Testis (tissue), 3 donors: ENCODE results near the gene OCA2. TPM values are rescaled to one million over a fixed set of nuclear protein-coding genes. Genes with fewer than 3 reads are reported as not detected.
A peak's percentile ranks its signal among the peaks of the same experiment; 100 is the strongest.

ENCODE experiments used
- DNase-seq: peaks from one replicate; pipeline ENCODE4 v3.0.0-alpha.2; 2019
- H3K27ac ChIP-seq, 2 donors: fragments of 200-600 bp; sonication (generic); one replicate each; pipeline ENCODE4 v1.5.1; 2019
- H3K27me3 ChIP-seq: fragments of 200-600 bp; sonication (generic); one replicate; pipeline ENCODE4 v1.5.1; 2019
- H3K36me3 ChIP-seq: fragments of 200-600 bp; sonication (generic); one replicate; pipeline ENCODE4 v1.5.1; 2017; ENCODE audit warnings: low read depth; ENCODE audit errors: missing control alignments
- H3K4me1 ChIP-seq: fragments of 200-600 bp; sonication (generic); one replicate; pipeline ENCODE4 v1.5.1; 2019
- H3K4me3 ChIP-seq, 2 donors: fragments of 200-600 bp; sonication (generic); one replicate each; pipeline ENCODE4 v1.5.1; 2017 to 2019
- H3K9me3 ChIP-seq: fragments of 200-600 bp; sonication (generic); one replicate; pipeline ENCODE4 v1.5.1; 2017
- POLR2A ChIP-seq: fragments of 450-650 bp; IDR thresholded peaks from one replicate; pipeline ENCODE4 v1.6.1; 2017; ENCODE audit warnings: antibody characterized with exemption, mild to moderate bottlenecking, moderate library complexity
- WGBS, 2 donors: methylation state at CpG; one replicate each; pipeline ENCODE4 v1.1.5; 2018; 5-methylcytosine and 5-hydroxymethylcytosine counted together
- intact Hi-C: fragments of 100-400 bp; cut with DNase I; formaldehyde crosslinking; loops from one replicate; pipeline ENCODE4 v1.15.1; 2023; ENCODE audit warnings: low total_unique reads
- polyA plus RNA-seq: library from polyadenylated mRNA; stranded (reverse); fragments of 350-450 nt; fragmentation: Illumina TruSeq; extraction: RNeasy Lipid Tissue Mini Kit (QIAGEN cat#74804); gene quantifications from one replicate; pipeline ENCODE4 v1.2.3, GENCODE V29; 2014; ENCODE audit warnings: low read depth, low replicate concordance; ENCODE audit not compliant: insufficient read depth
- total RNA-seq, 2 donors: library from RNA; depleted of rRNA; stranded (reverse); fragments of >200 nt; gene quantifications; one replicate each; pipeline ENCODE4 v1.2.3, GENCODE V29; 2016
- TF ChIP-seq, protein P1 (sequence below), 3 experiments: fragments of 450-650 bp in 2 of 3; fragments of 200-600 bp in 1 of 3; sonication (generic) in 1 of 3; IDR thresholded peaks; one replicate each; pipeline ENCODE4 v1.5.1; 2016 to 2019; ENCODE audit warnings: antibody characterized with exemption in 3 of 3, mild to moderate bottlenecking in 2 of 3, moderate library complexity in 1 of 3

OCA2 gene
- total and polyA plus RNA-seq, 3 donors from 2014 or later: 2.6 to 7.2 (median 4.5) TPM

DNA sequence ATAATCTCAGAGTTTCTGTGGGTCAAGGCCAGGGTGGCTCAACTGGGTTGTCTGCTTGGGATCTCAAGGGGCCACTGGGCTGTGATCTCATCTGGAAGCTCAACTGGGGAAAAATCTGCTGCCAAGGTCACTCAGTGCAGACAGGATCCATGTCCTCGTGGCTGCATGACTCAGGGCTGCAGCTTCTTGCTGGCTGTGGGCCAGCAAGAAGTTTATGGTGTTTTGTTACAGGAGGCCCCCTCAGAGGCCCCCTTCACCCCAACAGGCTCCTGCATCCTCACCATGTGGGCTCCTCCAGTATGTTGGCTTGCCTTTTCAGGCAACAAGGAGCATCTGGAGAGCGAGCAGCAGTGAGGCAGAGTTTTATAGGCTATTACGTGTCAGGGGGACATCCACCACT, 14.6 kb downstream of the OCA2 start:
- Histone ChIP-seq H3K36me3 (no peaks in the 10 kb centered on the region), H3K4me1 (no peaks in the 10 kb centered on the region), H3K27ac (no peak overlapping the region), H3K9me3 (no peaks in the 10 kb centered on the region), H3K4me3 (no peak overlapping the region), H3K27me3 (no peaks in the 10 kb centered on the region)
- no peak for DNase-seq
- TF ChIP-seq, protein P1, sequence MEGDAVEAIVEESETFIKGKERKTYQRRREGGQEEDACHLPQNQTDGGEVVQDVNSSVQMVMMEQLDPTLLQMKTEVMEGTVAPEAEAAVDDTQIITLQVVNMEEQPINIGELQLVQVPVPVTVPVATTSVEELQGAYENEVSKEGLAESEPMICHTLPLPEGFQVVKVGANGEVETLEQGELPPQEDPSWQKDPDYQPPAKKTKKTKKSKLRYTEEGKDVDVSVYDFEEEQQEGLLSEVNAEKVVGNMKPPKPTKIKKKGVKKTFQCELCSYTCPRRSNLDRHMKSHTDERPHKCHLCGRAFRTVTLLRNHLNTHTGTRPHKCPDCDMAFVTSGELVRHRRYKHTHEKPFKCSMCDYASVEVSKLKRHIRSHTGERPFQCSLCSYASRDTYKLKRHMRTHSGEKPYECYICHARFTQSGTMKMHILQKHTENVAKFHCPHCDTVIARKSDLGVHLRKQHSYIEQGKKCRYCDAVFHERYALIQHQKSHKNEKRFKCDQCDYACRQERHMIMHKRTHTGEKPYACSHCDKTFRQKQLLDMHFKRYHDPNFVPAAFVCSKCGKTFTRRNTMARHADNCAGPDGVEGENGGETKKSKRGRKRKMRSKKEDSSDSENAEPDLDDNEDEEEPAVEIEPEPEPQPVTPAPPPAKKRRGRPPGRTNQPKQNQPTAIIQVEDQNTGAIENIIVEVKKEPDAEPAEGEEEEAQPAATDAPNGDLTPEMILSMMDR (IDR thresholded peaks at IDR 0.05): no peak
- TF ChIP-seq POLR2A: no peak
- 38 to 72% methylated on average over 1 to 3 of the region's 3 CpGs for WGBS, 2 donors
- intact Hi-C loops: no loop called here

GRCh38 chr15:28082891-28083684, 16.0 kb downstream of the OCA2 start:
- Histone ChIP-seq H3K4me3 (no peak overlapping the region), H3K27me3 (no peaks in the 10 kb centered on the region), H3K36me3 (no peaks in the 10 kb centered on the region), H3K9me3 (no peaks in the 10 kb centered on the region), H3K27ac (no peak overlapping the region), H3K4me1 (no peaks in the 10 kb centered on the region)
- 80% methylated on average over 11 of the region's 11 CpGs for WGBS, 2 donors
- intact Hi-C loops: no loop called here
- no peak for TF ChIP-seq POLR2A
- TF ChIP-seq, protein P1 (IDR thresholded peaks at IDR 0.05): no peak
- DNase-seq: no peak

- TF ChIP-seq POLR2A: no peak
- TF ChIP-seq, protein P1 (IDR thresholded peaks at IDR 0.05): no peak
- H3K27ac ChIP-seq: no peak overlapping the region
- no peaks in the 10 kb centered on the region for H3K4me1 ChIP-seq
- peak overlapping the region; percentile 13 to 29 for H3K4me3 ChIP-seq
- intact Hi-C loops: no loop called here
- no peak for DNase-seq
- H3K36me3 ChIP-seq: no peaks in the 10 kb centered on the region
- no peaks in the 10 kb centered on the region for H3K27me3 ChIP-seq
- 65 to 80% methylated on average over 20 of the region's 20 CpGs for WGBS, 2 donors
- no peaks in the 10 kb centered on the region for H3K9me3 ChIP-seq
Observed at GRCh38 chr15:28081594-28081993, 17.5 kb downstream of the OCA2 start.

GRCh38 chr15:28080386-28080785, 18.7 kb downstream of the OCA2 start:
- Histone ChIP-seq H3K27ac (no peak overlapping the region), H3K9me3 (no peaks in the 10 kb centered on the region), H3K36me3 (no peaks in the 10 kb centered on the region), H3K27me3 (no peaks in the 10 kb centered on the region), H3K4me1 (no peaks in the 10 kb centered on the region), H3K4me3 (no peak overlapping the region)
- intact Hi-C loops: no loop called here
- 67 to 82% methylated on average over 8 of the region's 8 CpGs for WGBS, 2 donors
- no peak for DNase-seq
- TF ChIP-seq, protein P1 (IDR thresholded peaks at IDR 0.05): no peak
- no peak for TF ChIP-seq POLR2A
